Measurements from ENCODE around the gene SLC7A14.

SLC7A14 gene

GRCh38 chr3:170485294-170485693 is 100.6 kb downstream of the SLC7A14 start:
- Histone ChIP-seq H3K4me1 (ENCODE audit: insufficient read depth, poor library complexity, severe bottlenecking) (peaks cover 13% of the 10 kb centered on the region), H3K27ac (ENCODE audit: poor library complexity, severe bottlenecking) (no peak overlapping the region), H3K4me3 (ENCODE audit: severe bottlenecking) (no peak overlapping the region), H3K27me3 (ENCODE audit: insufficient read depth, poor library complexity, severe bottlenecking) (no peaks in the 10 kb centered on the region), H3K36me3 (ENCODE audit: low read depth) (no peaks in the 10 kb centered on the region), H3K9me3 (ENCODE audit: severe bottlenecking) (no peaks in the 10 kb centered on the region)
- no peak for TF ChIP-seq CTCF (IDR thresholded peaks at IDR 0.05; ENCODE audit: poor library complexity, severe bottlenecking)
- no peak for DNase-seq (ENCODE audit: low spot score)
- no peak for ATAC-seq (ENCODE audit: low read depth)

GRCh38 chr3:170484869-170485268 is 101.0 kb downstream of the SLC7A14 start:
- H3K27ac ChIP-seq (ENCODE audit: poor library complexity, severe bottlenecking), result no peak overlapping the region
- TF ChIP-seq CTCF (IDR thresholded peaks at IDR 0.05; ENCODE audit: poor library complexity, severe bottlenecking), result no peak
- H3K27me3 ChIP-seq (ENCODE audit: insufficient read depth, poor library complexity, severe bottlenecking), result no peaks in the 10 kb centered on the region
- no peaks in the 10 kb centered on the region for H3K9me3 ChIP-seq (ENCODE audit: severe bottlenecking)
- no peaks in the 10 kb centered on the region for H3K36me3 ChIP-seq (ENCODE audit: low read depth)
- peaks cover 13% of the 10 kb centered on the region for H3K4me1 ChIP-seq (ENCODE audit: insufficient read depth, poor library complexity, severe bottlenecking)
- ATAC-seq (ENCODE audit: low read depth) (no peak), DNase-seq (ENCODE audit: low spot score) (no peak)
- no peak overlapping the region for H3K4me3 ChIP-seq (ENCODE audit: severe bottlenecking)

GRCh38 chr3:170483485-170484262 is 102.2 kb downstream of the SLC7A14 start:
- DNase-seq (ENCODE audit: low spot score) (no peak), ATAC-seq (ENCODE audit: low read depth) (no peak; the same call in 2 of the 3 replicates)
- Histone ChIP-seq H3K9me3 (ENCODE audit: severe bottlenecking) (no peaks in the 10 kb centered on the region), H3K4me1 (ENCODE audit: insufficient read depth, poor library complexity, severe bottlenecking) (peaks cover 4% of the 10 kb centered on the region), H3K27ac (ENCODE audit: poor library complexity, severe bottlenecking) (no peak overlapping the region), H3K27me3 (ENCODE audit: insufficient read depth, poor library complexity, severe bottlenecking) (no peaks in the 10 kb centered on the region), H3K4me3 (ENCODE audit: severe bottlenecking) (no peak overlapping the region), H3K36me3 (ENCODE audit: low read depth) (no peaks in the 10 kb centered on the region)
- no peak for TF ChIP-seq CTCF (IDR thresholded peaks at IDR 0.05; ENCODE audit: poor library complexity, severe bottlenecking)

GRCh38 chr3:170482199-170482598 is 103.7 kb downstream of the SLC7A14 start:
- DNase-seq (ENCODE audit: low spot score) (no peak), ATAC-seq (ENCODE audit: low read depth) (no peak)
- H3K36me3 ChIP-seq (ENCODE audit: low read depth), result no peaks in the 10 kb centered on the region
- no peaks in the 10 kb centered on the region for H3K9me3 ChIP-seq (ENCODE audit: severe bottlenecking)
- H3K4me3 ChIP-seq (ENCODE audit: severe bottlenecking), result no peak overlapping the region
- H3K27me3 ChIP-seq (ENCODE audit: insufficient read depth, poor library complexity, severe bottlenecking), result no peaks in the 10 kb centered on the region
- TF ChIP-seq CTCF (IDR thresholded peaks at IDR 0.05; ENCODE audit: poor library complexity, severe bottlenecking), result no peak
- H3K4me1 ChIP-seq (ENCODE audit: insufficient read depth, poor library complexity, severe bottlenecking), result peaks cover 6% of the 10 kb centered on the region
- H3K27ac ChIP-seq (ENCODE audit: poor library complexity, severe bottlenecking), result no peak overlapping the region

GRCh38 chr3:170480111-170480510 is 105.8 kb downstream of the SLC7A14 start:
- Histone ChIP-seq H3K27me3 (ENCODE audit: insufficient read depth, poor library complexity, severe bottlenecking) (no peaks in the 10 kb centered on the region), H3K4me1 (ENCODE audit: insufficient read depth, poor library complexity, severe bottlenecking) (peaks cover 6% of the 10 kb centered on the region), H3K27ac (ENCODE audit: poor library complexity, severe bottlenecking) (no peak overlapping the region), H3K36me3 (ENCODE audit: low read depth) (no peaks in the 10 kb centered on the region), H3K4me3 (ENCODE audit: severe bottlenecking) (no peak overlapping the region), H3K9me3 (ENCODE audit: severe bottlenecking) (no peaks in the 10 kb centered on the region)
- no peak for TF ChIP-seq CTCF (IDR thresholded peaks at IDR 0.05; ENCODE audit: poor library complexity, severe bottlenecking)
- DNase-seq (ENCODE audit: low spot score) (no peak), ATAC-seq (ENCODE audit: low read depth) (no peak)

All from RWPE2 (cell line).